Measurements from ENCODE around the gene CAMTA1.

The CAMTA1 gene

GRCh38 chr1:7636795-7637526 lies 851.7 kb downstream of the CAMTA1 start:
- TF ChIP-seq CTCF (IDR thresholded peaks at IDR 0.05; ENCODE audit: low read depth, low read length, missing control alignments): no peak
- DNase-seq (ENCODE audit: low read depth): no peak
- H3K4me3 ChIP-seq (ENCODE audit: low read depth, low read length): no peak overlapping the region

GRCh38 chr1:7638078-7638477 lies 852.8 kb downstream of the CAMTA1 start:
- TF ChIP-seq CTCF (IDR thresholded peaks at IDR 0.05; ENCODE audit: low read depth, low read length, missing control alignments): no peak
- H3K4me3 ChIP-seq (ENCODE audit: low read depth, low read length): no peak overlapping the region
- DNase-seq (ENCODE audit: low read depth): no peak

GRCh38 chr1:7639435-7640131 lies 854.3 kb downstream of the CAMTA1 start:
- H3K4me3 ChIP-seq (ENCODE audit: low read depth, low read length): no peak overlapping the region
- DNase-seq (ENCODE audit: low read depth): no peak
- TF ChIP-seq CTCF (IDR thresholded peaks at IDR 0.05; ENCODE audit: low read depth, low read length, missing control alignments): no peak

- no peak for TF ChIP-seq CTCF (IDR thresholded peaks at IDR 0.05; ENCODE audit: low read depth, low read length, missing control alignments)
- H3K4me3 ChIP-seq (ENCODE audit: low read depth, low read length): no peak overlapping the region
- DNase-seq (ENCODE audit: low read depth): no peak
Measured at GRCh38 chr1:7640350-7640749, 855.1 kb downstream of the CAMTA1 start.

- H3K4me3 ChIP-seq (ENCODE audit: low read depth, low read length): no peak overlapping the region
- TF ChIP-seq CTCF (IDR thresholded peaks at IDR 0.05; ENCODE audit: low read depth, low read length, missing control alignments): no peak
- no peak for DNase-seq (ENCODE audit: low read depth)
Measured at GRCh38 chr1:7640920-7641585, 855.8 kb downstream of the CAMTA1 start.

DNA sequence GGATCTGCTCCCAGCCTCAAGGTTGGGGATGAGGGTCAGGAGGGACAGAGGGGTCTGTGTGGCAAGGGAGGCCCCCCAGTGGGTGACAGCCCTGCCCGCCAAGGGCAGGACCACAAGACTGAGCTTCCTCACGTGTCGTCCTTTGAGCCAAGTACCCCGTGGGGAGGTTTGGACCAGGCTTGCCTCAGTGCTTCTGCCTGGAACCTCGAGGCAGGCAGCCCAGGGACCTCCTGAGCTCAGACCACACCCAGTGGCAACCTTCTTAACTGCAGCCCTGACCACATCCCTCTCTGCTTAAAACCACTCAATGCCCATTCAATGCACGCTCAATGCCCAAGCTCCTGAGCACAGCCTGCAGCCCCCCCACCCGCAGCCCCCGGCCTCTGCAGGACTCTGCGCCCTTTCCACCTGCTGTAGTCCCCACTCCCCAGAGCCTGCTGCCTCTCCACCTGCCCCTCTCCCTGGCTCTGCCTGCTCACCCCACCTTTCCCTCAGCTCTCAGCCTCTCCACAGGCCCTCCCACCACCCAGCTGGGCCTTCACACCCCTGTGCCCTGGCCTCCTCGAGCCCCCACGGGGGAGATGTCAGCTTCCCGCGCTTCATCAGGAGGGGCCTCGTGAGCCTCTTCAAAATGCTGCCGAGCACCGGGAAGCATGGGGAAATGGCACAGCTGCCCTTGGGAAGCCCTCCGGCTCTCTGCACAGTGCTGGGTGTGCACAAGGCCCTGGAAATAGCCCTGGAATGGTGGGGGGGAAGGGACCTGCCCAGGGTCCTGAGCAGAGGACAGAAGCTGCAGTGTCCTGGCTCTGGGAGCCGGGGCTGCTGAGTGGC lies 856.5 kb downstream of the CAMTA1 start:
- no peak overlapping the region for H3K4me3 ChIP-seq (ENCODE audit: low read depth, low read length)
- TF ChIP-seq CTCF (IDR thresholded peaks at IDR 0.05; ENCODE audit: low read depth, low read length, missing control alignments): no peak
- no peak for DNase-seq (ENCODE audit: low read depth)

Measured in GM12864 (cell line).